ENCODE measurements around the gene SNAP29.

GRCh38 chr22:20852503-20852902, 6.3 kb upstream of the SNAP29 start:
- TF ChIP-seq FOXA1 (IDR thresholded peaks at IDR 0.05) = no peak
- TF ChIP-seq CTCF (IDR thresholded peaks at IDR 0.05; ENCODE audit: low read depth, low read length, missing input control) = no peak
- no peak for TF ChIP-seq RXRA (IDR thresholded peaks at IDR 0.05)
- TF ChIP-seq JUND (IDR thresholded peaks at IDR 0.05) = no peak
- TF ChIP-seq ZBTB33 (IDR thresholded peaks at IDR 0.05) = no peak
- TF ChIP-seq RAD21 (IDR thresholded peaks at IDR 0.05) = no peak
- TF ChIP-seq MAX (IDR thresholded peaks at IDR 0.05) = no peak

Data from liver (tissue), 3 donors.